ENCODE data around the gene ASB18. TPM values are rescaled to one million over a fixed set of nuclear protein-coding genes. Genes with fewer than 3 reads are reported as not detected.

ASB18 gene
- total and polyA plus RNA-seq, 2 experiments from 2014 or later, result not detected

DNA sequence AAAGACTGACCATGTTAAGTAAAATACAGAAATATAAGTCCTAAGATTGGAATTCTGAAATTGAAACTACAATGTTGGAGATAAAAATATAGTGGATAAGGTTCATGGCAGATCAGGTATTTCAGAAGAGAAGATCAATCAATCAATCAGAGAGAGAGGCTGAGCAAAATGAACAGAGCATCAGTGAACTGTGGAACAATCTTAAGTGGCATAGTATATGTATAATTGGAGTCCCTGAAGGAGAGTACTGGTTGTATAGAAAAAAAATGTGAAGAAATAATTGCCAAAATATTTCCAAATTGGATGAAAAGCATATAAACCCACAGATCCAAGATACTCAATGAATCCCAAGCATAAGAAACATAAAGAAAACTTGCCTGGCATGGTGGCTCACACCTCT, 35.0 kb downstream of the ASB18 start:
- Histone ChIP-seq H3K4me1 (ENCODE audit: insufficient read depth) (no peaks in the 10 kb centered on the region), H3K27me3 (peaks cover 3% of the 10 kb centered on the region), H3K36me3 (replicated peaks; ENCODE audit: insufficient read depth, low read depth) (no peaks in the 10 kb centered on the region), H3K4me2 (no peak overlapping the region), H4K20me1 (ENCODE audit: insufficient read depth, poor library complexity, severe bottlenecking) (no peaks in the 10 kb centered on the region), H3K79me2 (no peaks in the 10 kb centered on the region), H3K27ac (no peak overlapping the region), H2AFZ (no peak overlapping the region), H3K9me2 (replicated peaks; ENCODE audit: insufficient read depth) (no peaks in the 10 kb centered on the region), H3K9me3 (ENCODE audit: low read depth) (no peaks in the 10 kb centered on the region), H3K4me3 (no peak overlapping the region)
- TF ChIP-seq EZH2 (IDR thresholded peaks at IDR 0.05; ENCODE audit: borderline replicate concordance) (no peak), CTCF (IDR thresholded peaks at IDR 0.05; ENCODE audit: poor library complexity) (no peak), EZH2phosphoT487 (IDR thresholded peaks at IDR 0.05; ENCODE audit: low read depth, severe bottlenecking, unreplicated experiment) (no peak)
- no peak for DNase-seq (ENCODE audit: low spot score)

DNA sequence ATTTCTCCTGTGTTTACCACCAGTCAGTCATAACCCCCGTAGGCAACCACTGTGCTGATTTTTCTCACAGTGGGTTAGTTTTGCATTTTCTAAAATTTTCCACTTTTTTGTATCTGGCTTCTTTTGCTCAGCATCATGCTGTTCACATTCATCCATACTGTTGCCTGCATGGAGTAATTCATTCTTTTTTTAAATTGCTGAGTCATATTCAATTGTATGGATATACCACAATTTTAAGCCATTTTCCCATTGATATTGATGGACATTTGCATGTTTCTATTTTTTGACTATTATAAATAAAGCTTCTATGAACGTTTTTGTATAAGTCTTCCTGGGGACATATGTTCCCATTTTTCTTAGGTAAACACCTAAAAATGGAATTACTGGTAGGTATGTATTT, 40.5 kb downstream of the ASB18 start:
- no peak for DNase-seq (ENCODE audit: low spot score)
- H3K79me2 ChIP-seq, result no peaks in the 10 kb centered on the region
- no peaks in the 10 kb centered on the region for H3K9me3 ChIP-seq (ENCODE audit: low read depth)
- TF ChIP-seq CTCF (IDR thresholded peaks at IDR 0.05; ENCODE audit: poor library complexity) (no peak), EZH2 (IDR thresholded peaks at IDR 0.05; ENCODE audit: borderline replicate concordance) (no peak), EZH2phosphoT487 (IDR thresholded peaks at IDR 0.05; ENCODE audit: low read depth, severe bottlenecking, unreplicated experiment) (no peak)
- H3K36me3 ChIP-seq (replicated peaks; ENCODE audit: insufficient read depth, low read depth), result no peaks in the 10 kb centered on the region
- no peak overlapping the region for H3K4me2 ChIP-seq
- H3K9me2 ChIP-seq (replicated peaks; ENCODE audit: insufficient read depth), result no peaks in the 10 kb centered on the region
- no peak overlapping the region for H3K27ac ChIP-seq
- H2AFZ ChIP-seq, result no peak overlapping the region
- H3K27me3 ChIP-seq, result no peaks in the 10 kb centered on the region
- no peaks in the 10 kb centered on the region for H3K4me1 ChIP-seq (ENCODE audit: insufficient read depth)
- no peaks in the 10 kb centered on the region for H4K20me1 ChIP-seq (ENCODE audit: insufficient read depth, poor library complexity, severe bottlenecking)
- no peak overlapping the region for H3K4me3 ChIP-seq
- WGBS (ENCODE audit: low lambda C conversion rate, missing lambda C conversion rate), result 65% methylated on average over 2 of the region's 2 CpGs

DNA sequence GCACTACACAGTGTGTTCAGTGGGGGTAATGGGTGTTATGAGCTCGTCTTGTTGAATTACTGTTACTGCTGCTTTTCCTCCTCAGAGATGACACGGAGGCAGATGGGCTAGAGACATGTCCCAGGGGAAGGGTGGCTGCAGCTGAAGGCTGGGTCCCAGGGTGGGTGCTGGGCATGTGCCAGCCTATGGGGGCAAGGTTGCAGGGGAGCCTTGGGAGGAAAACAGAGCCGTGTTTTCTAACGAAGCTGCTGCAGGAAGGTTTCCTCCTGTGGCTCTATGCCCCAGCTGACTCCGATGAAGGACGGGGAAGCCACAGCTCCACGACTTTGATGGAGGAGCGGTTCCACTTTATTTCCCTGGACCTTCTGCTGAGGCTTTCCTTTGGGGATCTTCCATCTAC, 42.4 kb downstream of the ASB18 start:
- TF ChIP-seq EZH2 (IDR thresholded peaks at IDR 0.05; ENCODE audit: borderline replicate concordance), result no peak
- no peak for TF ChIP-seq EZH2phosphoT487 (IDR thresholded peaks at IDR 0.05; ENCODE audit: low read depth, severe bottlenecking, unreplicated experiment)
- TF ChIP-seq CTCF (IDR thresholded peaks at IDR 0.05; ENCODE audit: poor library complexity), result no peak
- no peaks in the 10 kb centered on the region for H3K9me3 ChIP-seq (ENCODE audit: low read depth)
- H3K27me3 ChIP-seq, result no peaks in the 10 kb centered on the region
- H3K79me2 ChIP-seq, result no peaks in the 10 kb centered on the region
- H3K27ac ChIP-seq, result no peak overlapping the region
- whole genome bisulfite sequencing (ENCODE audit: low lambda C conversion rate, missing lambda C conversion rate), result 87% methylated on average over 8 of the region's 8 CpGs
- no peaks in the 10 kb centered on the region for H3K4me1 ChIP-seq (ENCODE audit: insufficient read depth)
- H3K4me2 ChIP-seq, result no peak overlapping the region
- DNase-seq (ENCODE audit: low spot score), result no peak
- H2AFZ ChIP-seq, result no peak overlapping the region
- no peaks in the 10 kb centered on the region for H3K9me2 ChIP-seq (replicated peaks; ENCODE audit: insufficient read depth)
- no peaks in the 10 kb centered on the region for H4K20me1 ChIP-seq (ENCODE audit: insufficient read depth, poor library complexity, severe bottlenecking)
- no peaks in the 10 kb centered on the region for H3K36me3 ChIP-seq (replicated peaks; ENCODE audit: insufficient read depth, low read depth)
- H3K4me3 ChIP-seq, result no peak overlapping the region

- Histone ChIP-seq H4K20me1 (ENCODE audit: insufficient read depth, poor library complexity, severe bottlenecking) (no peaks in the 10 kb centered on the region), H3K27me3 (no peaks in the 10 kb centered on the region), H3K4me3 (no peak overlapping the region), H3K9me3 (ENCODE audit: low read depth) (no peaks in the 10 kb centered on the region), H3K4me2 (no peak overlapping the region), H3K27ac (no peak overlapping the region), H3K9me2 (replicated peaks; ENCODE audit: insufficient read depth) (no peaks in the 10 kb centered on the region), H3K4me1 (ENCODE audit: insufficient read depth) (no peaks in the 10 kb centered on the region), H3K36me3 (replicated peaks; ENCODE audit: insufficient read depth, low read depth) (no peaks in the 10 kb centered on the region), H3K79me2 (no peaks in the 10 kb centered on the region), H2AFZ (no peak overlapping the region)
- 84% methylated on average over 3 of the region's 3 CpGs for WGBS (ENCODE audit: low lambda C conversion rate, missing lambda C conversion rate)
- DNase-seq (ENCODE audit: low spot score), result no peak
- TF ChIP-seq EZH2 (IDR thresholded peaks at IDR 0.05; ENCODE audit: borderline replicate concordance), result no peak
- TF ChIP-seq CTCF (IDR thresholded peaks at IDR 0.05; ENCODE audit: poor library complexity), result no peak
- no peak for TF ChIP-seq EZH2phosphoT487 (IDR thresholded peaks at IDR 0.05; ENCODE audit: low read depth, severe bottlenecking, unreplicated experiment)
Observed at GRCh38 chr2:236219411-236219810, 44.8 kb downstream of the ASB18 start.
